Fibroblast of skin of right quadriceps (primary cell): ENCODE results near the gene TMEM18.

Experiments
- DNase-seq: peaks from one replicate; pipeline ENCODE4 v3.0.0-alpha.2; 2013

Gene TMEM18

DNA sequence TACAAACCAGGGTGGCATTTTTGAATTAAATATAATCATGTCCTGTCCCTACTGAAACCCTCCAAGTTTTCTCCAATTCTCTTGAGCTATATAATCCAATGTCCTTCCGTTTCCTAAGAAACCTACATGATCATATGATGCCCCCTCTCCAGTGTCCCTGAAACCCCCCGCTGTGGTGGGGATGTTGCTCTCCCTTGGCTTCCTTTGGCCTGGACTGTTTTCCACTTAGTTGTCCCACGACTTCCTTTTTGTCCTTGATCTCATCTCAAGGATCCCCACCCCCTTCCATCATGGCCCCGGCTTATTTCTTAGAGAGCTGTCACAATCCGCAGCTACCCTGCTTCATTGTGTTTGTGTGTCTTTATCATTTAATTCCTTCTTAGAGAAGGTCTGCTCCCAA lies 43.8 kb downstream of the TMEM18 start:
- no peak for DNase-seq

DNA sequence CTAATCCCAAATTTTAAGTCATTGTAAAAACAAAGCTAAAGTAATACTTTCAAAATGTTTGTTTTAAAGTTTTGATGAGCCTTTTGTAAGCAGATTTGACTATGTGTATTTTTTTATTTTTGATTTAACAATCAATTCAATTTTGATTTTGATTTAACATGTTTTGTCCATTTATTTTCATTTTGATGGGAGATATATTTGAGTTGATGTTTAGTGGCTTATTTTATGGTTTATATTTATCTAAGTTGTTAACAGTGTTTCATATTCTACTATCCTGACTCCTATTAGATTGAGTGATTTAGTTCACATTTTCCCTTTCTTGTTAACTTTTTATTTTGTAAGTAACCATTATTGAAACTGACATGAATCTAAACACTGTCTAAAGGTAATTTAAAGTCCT lies 44.7 kb downstream of the TMEM18 start:
- no peak for DNase-seq

DNA sequence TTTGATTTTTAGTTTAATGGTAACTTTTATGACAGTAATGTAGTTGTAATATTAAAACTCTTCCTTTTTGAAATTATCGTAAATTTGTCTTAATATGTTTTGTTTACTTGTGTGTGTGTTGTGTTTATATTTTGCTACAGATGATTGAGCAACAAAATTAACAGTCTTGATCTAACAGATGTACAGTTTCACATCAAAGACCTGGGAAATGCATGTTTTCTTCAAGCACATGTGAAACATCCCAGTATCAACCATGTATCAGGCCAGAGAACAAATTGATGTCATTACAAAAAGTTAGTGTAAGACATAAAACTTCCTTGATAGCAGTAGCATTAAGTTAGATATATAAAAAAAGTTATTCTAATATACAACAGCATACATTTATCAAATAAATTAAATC lies 45.5 kb downstream of the TMEM18 start:
- no peak for DNase-seq

DNA sequence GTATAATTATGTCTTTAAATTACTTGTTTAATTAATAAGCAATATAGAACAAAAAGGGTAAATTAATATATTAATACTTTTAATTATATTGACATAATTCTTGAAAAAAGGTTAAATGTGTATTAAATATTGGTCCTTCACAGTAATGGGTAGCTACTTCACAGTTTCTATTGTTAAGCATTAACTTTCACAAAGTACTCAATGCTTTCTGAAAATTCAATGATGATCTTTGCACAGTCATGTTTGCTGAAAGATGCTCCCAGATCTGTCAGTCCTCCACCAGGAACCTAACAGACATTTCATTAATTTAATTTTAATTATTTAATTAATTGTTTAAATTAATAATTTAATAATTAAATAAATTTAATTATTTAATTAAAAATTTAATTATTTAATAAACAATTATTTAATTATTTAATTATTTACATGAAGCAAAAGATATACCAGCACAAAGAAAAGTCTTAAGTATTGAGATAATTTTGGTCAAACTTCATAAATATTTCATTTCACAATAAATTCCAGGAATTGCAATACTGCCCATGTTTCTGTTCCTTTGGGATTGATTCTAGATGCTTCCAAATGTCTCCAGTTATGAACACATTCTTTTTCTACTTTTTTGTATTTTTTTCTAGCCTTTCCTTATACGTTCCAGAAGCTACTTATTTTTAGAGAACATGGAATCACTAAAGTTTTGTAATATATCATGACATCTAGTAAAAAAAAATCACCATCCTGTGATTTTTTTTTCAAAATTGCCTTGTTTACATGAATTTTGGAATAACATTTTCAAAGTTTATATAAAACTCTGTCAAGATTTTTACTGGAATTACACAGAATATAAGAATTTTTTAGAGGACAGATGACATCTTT lies 46.5 kb downstream of the TMEM18 start:
- no peak for DNase-seq

DNA sequence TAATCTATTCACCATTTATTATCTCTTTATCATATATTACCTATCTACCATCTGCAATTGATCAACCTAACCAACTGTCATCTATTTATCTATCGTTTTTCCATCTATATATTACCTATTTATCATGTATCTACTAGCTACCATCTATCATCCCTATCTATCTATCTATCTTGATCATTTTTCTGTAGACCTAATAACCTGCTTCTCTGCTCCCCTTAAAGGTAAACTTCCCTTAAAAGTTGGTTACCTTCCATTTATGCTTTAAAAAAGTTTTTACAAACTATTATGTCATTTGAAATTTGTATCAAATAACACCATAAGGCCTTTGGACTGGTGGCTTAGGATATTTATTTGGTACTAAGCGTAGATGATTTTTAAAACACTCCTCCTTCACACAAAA lies 47.2 kb downstream of the TMEM18 start:
- DNase-seq: no peak

DNA sequence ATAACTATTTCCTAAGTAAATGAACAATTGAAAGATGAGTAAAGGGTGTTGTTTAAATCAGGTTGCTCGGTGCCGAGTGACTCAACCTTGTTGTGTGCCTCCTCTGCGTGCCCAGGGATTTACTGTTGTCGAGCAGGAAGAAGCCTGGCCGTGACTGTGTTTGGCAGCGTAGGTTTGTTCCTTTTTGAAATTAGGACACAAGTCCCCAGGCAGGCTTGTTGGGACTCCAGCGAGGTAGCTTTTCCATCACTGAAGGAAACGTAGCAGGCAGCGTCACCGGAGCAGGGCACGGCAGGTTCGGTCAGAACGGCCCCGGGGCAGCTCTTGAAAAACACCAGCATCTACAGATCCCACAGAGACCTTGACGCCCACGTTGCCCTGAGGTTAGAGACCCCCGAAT lies 48.6 kb downstream of the TMEM18 start:
- DNase-seq: no peak

DNA sequence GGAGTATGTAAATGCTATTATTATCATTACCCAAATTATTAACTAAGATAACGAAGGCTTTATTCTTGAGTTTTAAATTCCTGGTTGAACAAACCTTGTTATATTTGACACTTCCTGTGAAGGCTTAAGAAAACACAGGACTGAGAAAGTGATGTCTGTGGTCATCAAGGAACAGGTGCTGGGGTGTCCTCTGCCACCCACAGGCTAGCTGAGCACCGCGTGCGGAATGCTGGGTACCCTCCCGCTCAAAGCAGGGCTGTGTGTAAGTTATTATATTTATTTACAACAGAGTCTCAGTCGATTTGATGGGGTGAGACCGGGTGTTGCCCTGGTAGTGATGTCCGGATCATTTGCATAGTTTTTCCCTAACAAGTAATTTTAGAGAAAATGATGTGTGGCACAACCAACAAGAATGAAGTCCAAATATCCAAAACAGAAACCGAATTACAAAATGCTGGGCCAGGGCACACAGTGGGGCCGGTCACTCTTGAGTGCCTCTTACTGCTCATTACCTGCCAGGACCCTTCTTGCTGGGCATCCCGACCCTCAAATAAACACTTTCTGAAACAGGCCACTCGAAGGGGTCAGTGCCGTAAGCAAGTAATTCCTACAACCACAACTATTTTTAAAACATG lies 49.2 kb downstream of the TMEM18 start:
- no peak for DNase-seq

DNA sequence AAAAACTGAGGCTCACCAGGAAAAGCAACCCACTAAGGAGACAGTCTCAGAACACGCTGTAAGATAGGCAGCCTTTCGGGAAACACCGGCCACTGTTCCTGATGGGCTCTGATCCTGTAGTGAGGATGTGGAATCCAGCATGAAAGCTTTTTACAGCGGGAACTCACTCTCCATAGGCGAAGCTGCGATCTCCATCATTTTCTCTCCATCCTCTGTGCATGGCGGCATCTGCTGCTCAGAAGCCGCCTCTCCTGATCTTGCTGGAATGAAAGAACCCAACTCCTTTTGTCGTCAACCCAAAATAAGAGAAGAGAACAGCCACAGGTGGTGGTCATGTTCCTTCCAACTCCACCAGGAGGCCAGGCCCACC lies 49.9 kb downstream of the TMEM18 start:
- DNase-seq: no peak

DNA sequence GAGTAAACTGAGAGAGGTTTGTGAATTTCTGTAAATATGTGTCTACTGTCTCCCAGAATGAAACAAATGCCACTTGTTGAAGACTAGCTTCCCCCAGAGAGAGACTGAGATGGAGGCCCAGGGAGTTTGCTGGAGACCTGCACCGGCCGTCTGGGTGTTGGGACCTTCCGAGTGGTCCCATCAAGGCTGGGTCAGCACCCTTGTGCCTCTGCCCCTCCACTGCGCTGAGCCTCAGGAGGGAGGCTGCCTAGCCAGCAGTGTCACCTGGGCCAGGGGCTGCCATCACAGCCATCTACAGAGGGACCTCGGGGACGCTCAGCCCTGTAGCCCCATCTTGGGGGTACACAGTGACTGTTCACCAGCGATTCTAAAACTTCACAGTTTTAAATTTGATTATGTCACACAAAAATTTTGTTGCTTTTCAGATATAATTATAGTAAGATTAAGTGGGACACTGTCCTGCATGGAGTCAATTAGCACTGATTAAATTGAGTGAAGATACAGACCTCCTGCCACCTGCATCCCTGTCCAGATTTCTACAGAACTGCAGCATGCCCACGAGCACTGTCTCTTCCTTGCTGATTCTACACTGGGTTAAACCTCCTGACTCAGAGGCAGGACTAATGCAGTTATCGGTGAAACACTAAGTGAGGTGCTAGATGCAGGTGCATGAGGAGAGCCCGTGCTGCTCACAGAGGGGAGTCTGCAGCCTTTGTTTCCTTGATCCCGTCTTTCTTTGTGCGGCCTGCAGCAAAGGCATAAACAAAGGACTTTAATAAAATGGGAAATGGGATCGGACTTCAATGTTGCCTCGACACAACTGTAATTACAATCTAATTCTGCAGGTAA lies 50.5 kb downstream of the TMEM18 start:
- DNase-seq: no peak

DNA sequence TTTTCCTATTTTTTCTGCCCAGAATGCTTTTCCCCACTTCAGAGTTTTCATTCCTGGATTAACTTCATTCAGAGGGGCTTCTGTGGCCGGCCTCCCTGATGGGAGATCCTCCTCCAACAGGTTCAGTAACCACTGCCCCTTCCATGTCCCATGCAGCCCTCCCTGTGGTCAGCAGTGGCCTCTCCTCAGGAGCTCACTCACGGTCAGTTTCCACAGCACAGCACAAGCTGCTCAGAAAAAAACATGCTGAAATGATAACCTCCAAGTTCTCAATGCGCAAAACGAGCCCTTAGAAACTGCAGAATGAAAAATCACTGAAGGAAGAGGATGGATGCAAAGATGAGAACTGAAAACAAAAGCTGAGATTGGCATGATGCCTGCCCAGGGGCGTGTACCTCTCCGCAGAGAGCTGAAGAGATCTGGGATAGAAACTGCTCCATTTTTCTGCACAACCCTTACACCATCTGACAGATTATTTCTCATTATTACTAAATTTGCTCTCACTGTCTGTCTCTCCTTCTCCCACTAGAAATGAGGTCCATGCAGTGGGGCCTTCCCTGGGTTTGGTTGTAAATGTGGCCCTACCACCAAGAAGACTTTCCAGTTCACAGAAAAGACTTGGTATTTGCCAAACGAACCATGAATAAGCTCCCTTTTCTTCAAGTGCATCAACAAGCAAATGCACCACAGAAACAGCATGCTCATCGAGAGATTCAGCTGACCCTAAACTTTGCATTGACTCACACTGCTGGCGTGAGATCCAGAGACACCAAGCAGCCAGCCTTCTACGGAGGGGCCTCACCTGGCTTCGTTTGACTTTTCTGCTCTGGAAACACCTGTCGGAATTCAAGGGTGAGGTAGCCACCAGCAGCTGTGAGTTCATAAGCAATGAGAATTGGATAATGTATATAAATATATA lies 51.5 kb downstream of the TMEM18 start:
- DNase-seq: no peak

DNA sequence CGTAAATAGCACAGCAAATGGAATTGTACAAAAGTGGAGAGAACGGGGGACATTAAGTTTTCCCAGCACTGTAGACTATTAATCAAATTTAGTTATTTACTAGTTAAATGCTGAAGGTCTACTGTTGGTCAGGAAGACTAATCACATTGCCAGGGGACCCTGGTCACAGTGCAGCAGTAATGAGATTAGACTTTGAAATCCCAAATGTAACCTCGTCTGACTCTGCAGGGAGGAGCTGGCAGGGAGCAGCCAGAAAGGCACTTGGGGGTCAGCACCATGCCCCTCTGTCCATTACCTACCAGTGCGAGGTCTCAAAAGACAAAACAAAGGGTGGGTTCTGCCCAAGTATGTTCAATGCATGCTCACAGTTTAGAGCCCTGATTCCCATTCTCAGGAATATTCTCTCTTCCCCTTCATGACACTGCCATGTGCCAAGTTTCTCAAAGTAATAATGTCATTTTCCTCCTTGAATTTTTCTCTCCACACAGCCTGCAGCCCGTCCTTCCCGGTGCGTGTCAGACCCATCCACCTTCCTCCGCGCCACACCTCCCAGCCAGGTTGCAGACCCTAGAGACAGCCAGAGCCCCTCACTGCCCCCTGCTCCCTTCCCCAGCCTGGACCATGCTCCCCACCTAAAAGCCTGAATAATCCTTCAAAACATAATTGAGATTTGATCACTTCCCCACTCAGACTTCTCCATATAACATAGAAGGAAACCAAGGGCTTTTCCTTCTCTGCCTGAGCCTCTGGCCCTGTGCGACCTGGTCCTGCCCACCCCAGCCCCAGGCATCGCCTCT lies 52.5 kb downstream of the TMEM18 start:
- no peak for DNase-seq

DNA sequence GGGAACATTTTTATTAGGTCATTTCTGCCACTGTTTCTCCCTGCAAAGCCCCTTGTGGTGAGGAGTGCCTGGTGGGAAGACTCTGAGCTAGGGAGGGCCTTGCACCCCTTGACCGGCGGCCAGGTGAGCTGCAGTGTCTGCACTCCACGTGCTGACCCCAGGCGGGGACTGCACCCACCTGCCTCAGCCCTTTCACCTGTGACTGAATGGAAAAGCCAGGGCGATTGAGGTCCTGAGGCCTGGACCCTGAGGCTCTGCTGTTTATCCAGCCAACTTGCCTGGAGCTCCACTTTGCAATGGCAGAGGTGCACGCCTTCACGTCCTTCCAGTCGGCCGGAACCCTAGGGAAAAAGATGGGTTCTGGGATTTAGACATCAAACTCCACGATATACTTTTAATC lies 53.1 kb downstream of the TMEM18 start:
- DNase-seq: no peak

DNA sequence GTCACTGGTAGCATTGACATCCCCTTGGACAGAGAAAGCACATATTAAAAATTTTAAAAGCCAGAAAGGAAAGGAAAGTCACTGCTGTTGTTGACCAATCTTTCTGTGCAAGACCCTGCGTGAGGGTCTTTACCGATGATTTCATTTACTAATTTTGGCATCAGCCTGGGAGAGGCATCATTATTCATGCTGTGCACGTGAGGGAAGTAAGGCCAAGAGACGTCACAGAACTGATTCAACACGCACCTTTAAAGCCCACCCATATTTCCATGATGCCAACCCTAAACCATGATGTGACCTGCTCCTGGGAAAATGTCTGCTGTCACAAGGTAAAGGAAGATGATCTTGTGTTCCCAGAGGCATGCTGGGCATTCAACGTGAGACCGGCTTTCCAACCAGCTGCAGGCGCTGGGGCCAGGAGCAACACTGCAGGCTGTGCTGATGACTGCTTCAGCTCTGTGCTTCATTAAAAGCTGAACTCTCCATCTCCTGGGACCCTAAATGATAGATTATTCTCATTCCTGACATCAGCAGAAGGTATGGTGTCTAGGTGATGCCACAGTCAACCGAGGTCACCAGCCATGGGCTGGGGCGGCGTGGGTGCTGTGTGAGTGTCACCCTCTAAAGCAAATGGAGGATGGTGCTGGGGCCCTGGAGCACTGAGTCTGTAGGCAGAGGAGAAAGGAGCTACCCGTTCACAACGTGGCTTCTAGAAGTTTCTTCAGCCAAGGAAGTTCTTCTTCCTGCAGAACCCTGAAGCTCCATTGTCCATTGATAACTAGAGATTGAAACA lies 53.9 kb downstream of the TMEM18 start:
- no peak for DNase-seq

DNA sequence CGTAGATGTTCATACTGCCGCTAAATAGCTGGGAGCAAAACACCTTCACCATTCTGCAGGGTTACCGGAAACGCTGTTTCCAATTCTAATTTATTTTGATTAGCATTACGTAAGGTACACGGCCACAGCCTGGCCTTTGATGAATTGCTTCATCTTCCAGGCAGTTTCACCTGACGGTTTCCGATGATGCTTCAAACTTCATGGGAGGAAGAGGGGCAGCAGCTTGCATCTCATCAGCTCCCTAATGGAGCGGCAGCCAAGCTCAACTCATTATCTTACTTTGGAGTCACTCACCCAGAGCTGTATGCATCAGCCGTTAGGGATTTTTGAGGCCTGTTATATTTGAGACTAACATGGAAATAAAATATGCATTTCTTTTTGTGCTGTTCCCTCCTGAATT lies 54.8 kb downstream of the TMEM18 start:
- DNase-seq: no peak

DNA sequence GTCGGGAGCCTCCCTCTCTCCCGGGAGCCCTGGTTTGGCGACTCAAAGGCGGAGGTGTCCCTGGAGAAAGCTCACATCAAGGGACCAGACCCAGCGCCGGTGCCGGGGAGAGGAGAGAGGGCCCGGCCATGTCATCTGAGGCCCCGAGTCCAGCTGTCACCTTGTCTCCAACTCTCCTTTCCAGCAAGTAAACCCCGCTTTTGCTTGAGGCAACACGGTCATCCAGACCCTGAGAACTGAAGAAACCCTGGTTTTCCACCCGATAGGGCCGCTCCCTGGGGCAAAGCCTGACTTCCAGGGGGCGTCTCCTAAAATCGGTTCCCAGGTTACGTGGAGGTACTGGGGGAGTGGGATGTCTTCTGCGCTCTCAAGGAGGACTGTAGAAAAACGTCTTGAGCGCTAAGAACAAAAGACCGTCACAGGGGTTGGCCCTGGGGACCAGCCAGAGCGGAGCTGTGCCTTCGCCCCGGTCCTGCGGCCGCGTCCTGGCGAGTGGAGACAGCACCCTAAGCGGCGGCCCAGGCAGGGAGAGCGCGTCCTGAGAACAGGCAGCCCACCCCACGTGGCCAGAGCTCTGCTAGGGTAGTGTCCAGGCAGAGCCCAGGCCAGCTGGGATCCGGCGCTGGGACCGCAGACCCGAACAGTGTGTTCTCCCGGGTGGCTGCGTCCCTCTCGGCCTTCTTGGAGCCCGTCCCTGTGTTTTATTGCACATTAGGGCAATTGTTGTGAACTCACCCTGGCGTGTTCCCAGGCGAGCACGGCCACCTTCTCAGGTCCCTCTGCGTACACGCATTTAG lies 55.7 kb downstream of the TMEM18 start:
- DNase-seq: no peak

DNA sequence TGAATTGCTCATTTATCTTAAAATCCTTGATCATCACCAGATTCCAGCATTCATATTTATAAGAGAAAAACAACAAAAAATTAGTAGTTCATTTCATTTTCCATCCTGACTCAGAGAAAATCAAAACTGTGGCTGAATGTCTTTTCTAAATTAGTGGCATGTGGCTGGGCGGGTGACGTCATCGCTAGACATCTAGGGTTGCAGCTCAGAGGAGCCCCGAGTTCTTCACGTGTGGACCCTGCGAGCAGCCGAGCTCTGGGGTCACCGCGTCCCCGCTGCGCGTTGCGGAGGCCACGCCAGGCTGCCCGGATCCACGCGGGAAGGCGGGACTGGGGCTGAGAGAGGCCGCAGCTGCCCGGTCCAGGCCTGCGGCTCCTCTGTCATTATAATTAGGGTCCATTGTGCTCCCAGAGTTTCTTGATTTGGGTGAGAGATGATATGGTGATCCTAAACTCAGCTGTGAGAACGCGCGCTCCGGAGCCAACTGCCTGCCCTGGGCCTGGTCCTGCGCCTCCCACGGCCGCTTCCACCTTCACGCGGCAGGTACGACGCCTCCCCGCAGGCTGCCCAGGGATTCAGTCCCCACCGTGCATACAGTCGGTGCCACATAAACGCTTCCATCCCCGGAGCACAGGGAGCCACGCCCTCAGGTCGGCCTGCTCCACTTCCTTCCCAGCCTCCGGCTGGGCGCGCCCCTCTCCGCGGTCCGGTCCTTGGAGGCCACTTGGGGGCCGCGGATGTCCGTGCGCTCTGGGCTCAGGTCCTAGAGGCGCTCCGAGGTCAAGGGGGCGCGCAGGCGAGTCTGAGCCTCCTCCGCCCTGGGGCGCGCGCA lies 56.5 kb downstream of the TMEM18 start:
- no peak for DNase-seq

DNA sequence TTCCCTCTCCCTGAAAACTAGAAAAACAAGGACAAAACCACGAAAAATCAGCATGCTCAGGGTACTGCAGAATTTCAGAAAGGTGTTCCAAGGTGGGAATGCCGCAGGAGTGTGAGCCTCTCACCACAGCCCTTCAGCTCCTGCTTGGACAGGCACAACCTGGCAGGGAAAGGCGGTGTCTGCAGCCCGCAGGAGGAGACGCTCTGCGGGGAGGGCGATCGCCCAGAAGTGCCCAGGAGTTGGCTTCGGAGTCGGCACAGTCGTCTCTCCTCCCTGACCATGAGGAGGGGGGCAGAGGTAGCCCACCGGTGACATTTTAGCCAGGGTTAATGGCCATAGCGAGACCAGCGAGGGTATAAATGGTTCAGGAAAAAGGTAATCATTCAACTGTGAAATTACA lies 57.2 kb downstream of the TMEM18 start:
- no peak for DNase-seq

DNA sequence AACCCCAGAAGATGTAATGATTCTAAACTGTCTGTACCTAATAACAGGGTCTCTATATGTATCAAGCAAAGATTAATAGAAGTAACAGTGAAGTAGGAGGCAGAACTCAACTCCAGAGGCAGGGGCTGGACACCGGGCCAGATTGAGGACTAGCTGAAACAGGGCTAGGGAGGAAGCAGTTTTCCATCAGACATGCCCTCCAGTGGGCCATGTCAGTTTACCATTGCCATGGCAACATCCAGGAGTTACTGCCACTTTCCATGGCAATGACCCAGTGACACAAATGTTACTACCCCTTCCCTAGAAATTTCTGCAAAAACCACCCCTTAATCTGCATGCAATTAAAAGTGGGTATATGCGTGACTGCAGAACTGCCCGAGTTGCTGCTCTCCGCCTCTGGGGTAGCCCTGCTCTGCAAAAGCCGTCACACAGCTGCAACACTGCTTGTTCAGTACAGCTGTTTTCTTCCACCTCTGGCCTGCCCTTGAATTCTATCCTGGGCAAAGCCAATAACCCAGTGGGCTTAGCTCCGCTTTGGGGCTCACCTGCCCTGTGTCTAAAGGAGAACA lies 58.7 kb downstream of the TMEM18 start:
- no peak for DNase-seq

DNA sequence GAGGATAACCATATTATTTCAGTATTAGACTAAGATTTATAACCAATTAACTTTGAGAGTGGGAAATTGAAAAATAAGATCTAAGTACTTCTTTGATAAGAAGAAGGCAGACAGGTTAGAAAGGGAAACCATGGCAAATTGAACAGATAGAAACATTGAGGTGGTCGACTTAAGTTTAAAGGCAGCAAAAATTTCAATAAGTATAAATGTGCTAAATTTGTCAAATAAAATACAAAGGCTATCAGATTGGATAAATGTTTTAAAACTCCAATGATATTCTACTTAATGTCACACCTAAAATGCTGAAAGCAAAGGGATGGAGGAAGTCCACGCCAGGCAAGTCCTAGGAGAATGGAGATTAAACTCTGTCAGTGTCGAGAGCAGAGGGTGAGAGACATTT lies 59.2 kb downstream of the TMEM18 start:
- no peak for DNase-seq
